Ureter (tissue), 1 donor: ENCODE measurements around the gene ITIH5. TPM values are rescaled to one million over a fixed set of nuclear protein-coding genes. Genes with fewer than 3 reads are reported as not detected.

Experiments
- DNase-seq: peaks from one replicate; pipeline ENCODE4 v3.0.0-alpha.2; 2020; ENCODE audit warnings: low spot score
- total RNA-seq: library from RNA; stranded (reverse); gene quantifications from one replicate; pipeline ENCODE4 v1.2.4, GENCODE V29; 2023
- donor health status: DM: yes; HTN: yes; CAD: no.

ITIH5 gene
- total RNA-seq, 1 donor from 2014 or later = 25.5 TPM

DNA sequence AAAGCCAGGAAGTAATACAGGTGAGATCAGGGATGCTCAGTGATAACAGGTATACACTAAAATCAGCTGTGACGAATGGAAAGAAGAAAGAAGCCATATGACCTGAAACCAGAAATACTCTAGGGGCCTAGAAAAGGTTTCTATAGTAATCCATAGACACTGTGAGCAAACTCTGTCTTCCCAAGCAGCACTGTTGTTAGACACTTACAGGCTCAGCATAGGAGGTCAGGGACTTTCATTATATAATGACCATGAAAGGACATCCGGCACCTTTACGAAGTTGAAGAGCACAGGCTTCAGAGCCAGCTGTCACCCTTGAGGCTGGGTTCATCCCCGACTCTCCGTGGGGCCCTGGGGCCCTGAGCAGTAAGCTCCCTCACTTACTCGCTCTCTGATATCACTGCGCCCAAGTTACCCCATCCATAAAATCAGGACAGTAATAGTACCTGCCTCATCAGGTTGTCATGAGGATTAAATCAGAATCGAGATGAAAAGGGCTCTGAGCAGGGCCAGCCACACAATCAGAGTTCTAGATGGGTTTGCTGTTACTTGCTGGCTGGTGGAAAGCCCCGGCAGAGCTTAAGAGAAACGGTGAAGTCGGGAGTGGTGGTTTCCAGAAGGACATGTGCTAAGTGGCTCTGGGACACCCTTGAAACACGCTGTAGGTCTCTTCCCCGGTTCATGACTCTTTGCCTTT is 79.5 kb downstream of the ITIH5 start:
- peak; percentile 9 for DNase-seq

DNA sequence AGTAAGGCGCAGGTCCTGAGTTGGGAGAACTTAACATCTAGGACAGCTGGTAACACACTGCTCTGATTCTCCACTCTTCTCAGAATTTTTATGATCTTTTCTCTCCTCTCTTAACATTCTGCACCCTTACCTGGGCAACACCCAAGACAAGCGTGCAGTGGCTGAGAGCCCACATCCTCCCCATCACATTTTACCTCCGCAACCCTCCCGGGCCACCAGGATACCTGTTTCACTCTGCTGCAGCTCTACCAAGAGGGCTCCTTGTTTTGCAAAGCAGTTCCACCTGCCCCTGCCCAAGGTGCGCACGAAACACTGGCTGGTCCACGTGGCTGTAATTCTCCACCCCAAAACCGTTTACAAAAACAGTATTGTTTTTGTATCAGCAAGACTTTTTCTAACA is 81.5 kb downstream of the ITIH5 start:
- no peak for DNase-seq

DNA sequence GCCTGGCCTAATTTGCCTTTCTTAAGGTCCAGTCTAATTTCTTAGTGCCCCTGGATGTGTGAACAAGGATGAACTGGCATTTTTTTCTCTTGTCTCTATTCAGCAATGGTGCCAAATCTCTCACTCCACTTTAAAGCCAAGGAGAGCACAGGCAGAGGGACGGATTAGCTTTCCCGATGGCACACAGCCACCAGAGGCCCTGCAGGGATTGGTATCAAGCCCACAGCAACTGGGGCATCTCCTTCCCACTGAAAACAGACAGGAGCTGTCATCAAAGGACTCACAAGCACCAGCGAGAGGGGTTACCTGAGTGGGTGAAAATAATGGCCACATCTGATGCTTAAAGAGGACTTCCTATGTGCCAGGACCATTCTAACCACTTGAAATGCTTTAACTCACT is 83.1 kb downstream of the ITIH5 start:
- no peak for DNase-seq

DNA sequence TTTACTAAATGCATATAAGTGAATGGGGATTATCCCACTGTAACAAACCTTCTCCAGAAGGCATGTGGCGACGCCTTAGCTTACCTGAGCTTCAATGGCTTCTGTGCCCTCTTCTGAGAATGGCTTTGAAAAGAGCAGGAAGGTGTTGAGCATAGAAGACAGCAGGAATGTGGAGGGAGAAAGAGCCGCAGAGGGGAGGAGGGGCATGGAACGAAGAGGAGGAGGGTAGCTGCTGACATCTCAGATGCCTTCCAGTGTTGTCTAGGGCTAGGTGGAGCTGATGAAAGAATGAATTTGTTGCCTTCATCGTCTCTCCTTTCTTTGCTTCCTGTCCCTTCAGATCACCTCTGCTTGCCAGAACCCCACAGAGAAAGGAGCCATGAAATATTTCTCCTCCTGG is 86.2 kb downstream of the ITIH5 start:
- DNase-seq = no peak

DNA sequence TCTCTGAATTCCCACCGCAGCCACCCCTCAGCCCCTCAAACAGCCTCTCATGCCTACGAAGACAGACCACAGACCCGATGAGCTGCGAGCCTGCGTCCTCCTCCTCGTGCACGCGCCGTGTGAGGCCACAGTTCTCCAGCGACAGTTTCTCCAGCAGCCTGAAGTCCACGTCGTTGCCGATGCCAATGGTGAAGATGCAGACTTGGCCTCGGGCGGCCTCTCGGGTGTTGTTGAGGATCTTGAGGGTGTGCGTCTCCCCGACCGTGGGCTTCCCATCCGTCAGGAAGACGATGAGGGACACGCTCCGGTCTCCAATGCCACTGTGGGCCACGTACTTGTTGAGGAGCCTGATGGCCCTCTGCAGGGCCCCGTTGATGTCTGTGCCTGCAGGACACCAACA is 87.1 kb downstream of the ITIH5 start:
- no peak for DNase-seq

DNA sequence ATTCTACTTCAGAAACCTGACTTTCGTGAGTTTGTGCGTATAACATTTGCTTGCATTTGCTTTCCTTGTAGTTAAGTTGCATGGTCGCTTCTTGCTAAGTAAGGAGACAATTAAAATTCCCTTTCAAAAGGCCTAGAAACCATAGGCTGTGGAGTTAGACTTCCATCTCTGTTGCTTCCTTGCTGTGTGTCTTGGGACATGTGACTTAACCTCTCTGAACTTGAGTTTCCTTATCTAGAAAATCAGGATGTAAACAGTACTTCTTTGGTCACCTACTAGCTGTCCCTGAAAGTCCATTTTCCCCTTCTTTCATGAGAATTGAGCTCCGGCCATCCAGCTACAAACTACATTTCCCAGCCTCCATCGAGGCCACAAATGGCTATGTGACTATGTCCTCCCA is 89.2 kb downstream of the ITIH5 start:
- no peak for DNase-seq

DNA sequence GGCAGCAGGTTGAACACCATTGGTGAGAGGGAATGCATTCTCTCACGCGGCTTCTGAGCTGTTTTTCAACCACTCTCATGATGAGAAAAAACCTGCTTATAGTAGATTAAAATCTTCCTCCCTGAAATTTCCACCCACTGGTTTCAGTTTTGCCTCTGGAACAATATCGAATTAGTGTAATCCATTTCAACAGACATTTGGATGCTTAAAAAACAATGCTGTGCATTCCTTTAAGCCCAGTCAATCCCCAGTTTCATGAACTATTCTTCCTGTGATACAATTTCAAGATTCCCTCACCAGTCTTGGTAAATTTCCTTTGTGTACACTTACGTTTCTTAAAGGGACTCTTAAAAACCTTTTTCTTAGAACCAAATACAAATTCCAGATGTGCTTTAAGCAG is 89.6 kb downstream of the ITIH5 start:
- DNase-seq = no peak

DNA sequence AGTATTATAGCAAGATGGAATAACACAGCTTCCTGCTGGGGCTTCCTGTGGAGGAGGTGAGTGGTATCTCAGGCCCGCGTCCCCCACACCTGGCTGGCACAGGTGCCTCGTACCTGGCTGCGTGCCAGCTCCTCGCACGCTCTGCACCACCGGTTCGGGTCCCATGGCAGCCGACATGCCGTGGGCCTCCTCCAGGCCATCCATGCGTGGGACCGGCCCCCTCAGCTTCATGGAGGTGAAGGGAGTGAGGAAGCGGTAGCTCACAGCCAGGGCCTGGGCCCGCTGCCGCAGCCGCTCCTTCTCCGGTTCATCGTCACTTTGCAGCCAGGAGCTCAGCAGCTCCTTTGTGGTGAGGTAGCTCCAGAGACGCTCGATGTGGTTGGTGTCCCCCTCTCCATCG is 90.4 kb downstream of the ITIH5 start:
- no peak for DNase-seq

DNA sequence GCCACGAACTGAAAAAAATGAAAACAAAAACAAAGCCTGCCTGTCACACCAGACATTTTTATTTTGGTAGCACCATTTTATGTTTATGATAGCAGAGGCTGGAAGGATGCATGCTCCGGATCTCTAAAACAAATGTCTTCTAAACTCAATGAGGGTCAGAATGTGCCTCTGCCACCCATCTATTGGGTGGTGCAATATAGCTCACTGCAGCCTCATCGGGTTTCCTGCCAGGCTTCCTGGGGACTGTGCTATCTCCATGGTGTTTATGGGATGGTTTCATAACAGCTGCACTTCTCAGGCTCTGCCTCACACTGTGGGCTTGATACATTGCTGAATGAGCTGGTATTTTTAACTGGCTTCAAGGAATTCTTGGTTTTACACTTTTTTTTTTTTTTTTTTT is 94.4 kb downstream of the ITIH5 start:
- DNase-seq = no peak

DNA sequence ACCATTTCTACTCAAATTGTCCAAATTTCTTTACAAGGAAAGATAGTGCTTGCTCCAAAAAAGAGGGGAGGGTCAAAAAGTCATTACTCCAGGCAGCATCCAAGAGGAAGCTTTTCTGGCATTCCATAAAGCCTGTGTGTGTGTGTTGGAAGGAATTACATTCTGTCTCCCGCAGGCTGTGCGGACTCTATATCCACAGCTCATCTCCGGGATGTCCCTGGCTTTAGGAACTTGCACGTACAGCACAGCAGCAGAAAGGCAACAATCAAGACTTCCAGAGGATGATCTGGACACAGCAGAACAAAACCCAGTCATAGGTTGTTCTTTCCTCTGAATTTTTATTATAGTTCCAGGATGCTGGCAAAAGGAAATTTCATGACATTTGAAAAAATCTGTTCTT is 94.8 kb downstream of the ITIH5 start:
- DNase-seq = no peak

DNA sequence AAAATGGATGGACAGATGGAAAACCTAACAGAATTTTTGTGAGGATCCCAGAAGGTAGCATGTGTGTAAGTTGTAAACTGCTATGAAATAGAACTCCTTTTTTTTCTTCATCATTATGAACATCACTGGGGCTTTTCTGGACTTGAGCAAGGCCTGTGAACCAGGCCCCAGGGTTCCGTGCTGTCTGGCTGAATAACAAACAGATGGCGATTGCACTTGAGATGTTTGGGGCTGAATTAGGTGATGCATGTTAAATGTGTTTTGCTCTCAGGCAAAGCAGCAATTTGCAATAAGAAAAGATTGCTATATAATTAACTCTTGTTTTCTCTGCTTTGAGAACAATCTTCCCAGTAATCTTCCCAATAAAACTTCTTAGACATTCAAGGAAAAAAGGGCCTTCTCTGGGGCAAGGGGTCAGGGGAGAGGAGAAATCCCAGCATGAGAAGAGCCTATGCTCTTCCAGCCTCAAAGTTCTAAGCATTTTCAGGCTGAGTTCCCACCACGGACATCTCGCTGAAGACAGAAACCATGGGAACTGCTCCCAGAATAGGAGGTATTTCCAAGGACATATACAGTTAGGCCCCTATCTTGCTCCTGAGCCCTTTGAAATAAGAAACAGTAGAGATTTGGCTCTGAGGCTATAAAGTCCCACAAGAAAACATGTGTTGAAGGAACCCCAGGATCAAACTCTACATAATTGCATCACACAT is 98.7 kb downstream of the ITIH5 start:
- no peak for DNase-seq

DNA sequence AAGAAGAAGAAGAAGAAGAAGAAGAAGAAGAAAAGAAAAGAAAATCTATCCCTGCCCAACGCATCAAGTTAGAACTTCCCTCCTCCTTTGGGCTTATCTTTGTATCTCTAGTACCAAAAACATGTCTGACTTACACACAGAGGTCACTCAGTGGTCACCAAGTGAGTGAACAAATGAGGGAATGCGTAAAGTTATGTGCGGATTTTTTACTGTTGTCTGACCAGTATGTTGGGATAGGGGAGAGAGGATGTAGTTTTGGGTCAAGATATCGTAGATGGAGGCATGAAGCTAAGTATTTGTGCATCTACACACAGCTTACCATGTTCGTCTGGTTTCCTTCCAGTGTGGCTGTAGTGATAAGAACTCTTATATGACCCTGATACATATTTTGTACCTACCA is 99.9 kb downstream of the ITIH5 start:
- no peak for DNase-seq

DNA sequence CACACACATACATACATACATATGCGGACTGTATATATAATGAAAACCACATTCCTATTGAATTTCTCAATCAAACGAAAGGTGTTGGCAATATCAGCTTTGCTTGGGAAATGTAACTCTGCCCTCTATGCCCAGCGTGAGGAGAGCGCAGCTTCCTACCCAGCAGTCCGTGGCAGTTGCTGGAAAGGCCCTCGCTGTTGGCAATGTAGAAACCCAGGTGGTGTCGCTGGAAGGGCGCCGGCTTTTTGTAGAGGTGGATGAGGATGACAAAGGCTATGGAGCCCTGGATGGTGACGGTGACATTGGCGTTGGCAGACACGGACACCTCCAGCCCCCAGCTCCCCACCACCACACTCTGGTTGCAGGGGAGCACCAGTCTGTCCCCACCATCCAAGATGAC is 100.9 kb downstream of the ITIH5 start:
- DNase-seq = no peak

DNA sequence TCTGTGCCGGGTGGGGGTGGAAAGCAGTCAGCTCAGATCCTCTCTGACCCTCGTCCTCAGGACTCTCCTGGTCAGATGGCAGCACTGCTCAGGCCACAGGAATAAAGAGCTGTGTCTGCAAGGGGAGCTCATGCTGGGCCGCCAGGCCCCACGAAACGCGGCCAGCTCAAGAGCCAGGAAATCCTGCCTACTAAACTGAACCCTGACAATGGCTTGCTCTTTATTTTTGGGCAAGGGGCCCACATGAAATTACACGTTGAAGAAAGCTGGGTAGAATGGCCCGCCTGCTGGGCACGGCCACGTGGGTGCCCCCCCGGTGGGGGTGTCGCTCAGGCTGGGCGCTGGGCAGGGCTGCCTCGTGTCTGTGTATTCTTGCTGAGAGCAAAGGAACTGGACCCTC is 103.0 kb downstream of the ITIH5 start:
- no peak for DNase-seq

DNA sequence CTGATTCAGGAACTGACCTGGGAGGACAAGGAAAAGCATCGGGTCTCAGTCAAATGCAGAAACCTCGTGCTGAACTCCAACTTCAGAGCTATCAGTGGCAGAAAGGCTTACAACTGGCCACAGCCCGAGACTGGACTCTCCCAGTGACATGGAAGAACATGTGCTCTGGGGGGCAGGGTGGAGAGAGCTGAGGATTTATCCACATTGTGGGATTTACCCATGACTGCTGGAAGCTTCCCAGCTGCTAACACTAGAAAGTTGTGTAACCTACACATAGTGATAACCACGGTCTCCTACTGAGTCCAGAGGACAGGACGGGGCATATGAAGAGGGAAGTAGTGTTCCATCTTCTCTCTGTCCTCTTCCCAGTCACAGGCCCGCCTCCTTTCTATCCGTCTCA is 103.4 kb downstream of the ITIH5 start:
- peak; percentile 61 for DNase-seq

DNA sequence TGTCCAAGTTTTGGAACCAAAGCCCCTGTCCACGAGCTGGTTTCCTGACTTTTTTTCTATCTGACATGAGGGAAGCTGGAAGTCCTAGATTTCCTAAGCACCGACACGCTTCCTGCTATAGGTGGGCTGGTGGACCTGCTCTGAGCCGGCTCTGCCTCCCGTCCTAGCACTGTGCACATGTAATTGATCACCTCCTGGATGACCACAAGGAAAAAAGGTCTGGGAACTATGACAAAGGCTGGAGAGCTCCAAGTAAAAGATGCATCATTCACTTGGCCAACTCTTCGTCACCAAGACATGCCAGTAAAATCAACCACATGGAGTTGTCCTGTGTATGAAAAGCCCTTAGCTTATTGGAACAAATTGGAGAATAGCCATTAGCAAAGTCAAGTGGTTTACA is 104.8 kb downstream of the ITIH5 start:
- DNase-seq = no peak

DNA sequence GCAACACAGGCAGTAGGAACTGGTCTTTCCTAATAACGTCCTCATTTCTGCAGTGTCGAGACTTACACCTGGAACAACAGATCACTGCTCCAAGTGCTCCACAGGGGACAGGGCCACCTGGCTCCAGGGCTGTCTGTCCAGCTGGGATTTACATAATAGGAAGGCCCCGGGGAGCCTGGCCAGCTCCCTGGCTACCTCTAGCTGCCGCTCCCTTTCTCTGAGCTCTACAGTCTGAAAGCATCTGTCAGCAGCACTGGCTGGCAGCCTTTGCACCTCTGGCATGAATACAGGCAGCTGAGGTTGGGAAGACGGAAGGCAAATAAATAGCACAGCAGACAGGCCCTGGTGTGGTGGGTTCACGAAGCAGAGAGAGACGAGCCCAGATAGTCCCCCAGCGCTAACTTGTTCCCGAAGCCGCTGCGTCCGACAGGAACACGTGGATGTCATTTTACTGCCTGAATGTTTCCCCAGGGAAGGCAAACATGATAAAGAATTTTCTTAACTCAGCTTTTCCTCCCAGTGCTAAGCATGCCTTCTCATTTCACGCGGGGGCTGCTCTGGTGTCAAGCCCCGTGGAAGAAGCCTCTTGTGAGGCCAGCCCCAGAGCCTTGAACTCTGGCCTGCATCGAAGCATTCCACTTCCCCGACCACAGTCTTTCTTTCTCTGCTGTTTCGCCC is 105.4 kb downstream of the ITIH5 start:
- peak; percentile 60 for DNase-seq

DNA sequence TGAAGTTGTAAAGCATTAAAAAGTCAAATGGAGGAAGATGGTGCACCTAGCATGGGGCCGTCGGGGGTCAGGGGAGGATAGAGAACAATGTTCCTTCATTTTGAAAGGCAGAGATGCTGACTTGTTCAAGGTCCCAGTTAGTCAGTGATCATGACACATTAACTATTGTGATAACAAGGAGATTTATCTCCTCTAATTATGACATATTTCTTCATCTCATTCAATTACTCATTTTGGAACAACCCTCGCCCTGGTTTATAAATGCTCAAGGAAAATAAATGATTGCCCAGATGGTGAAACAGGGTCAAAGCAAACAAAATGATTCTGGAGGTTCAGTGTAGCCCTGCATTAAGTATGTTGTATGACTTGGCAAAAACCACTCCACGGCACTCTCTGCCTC is 106.2 kb downstream of the ITIH5 start:
- DNase-seq = no peak

DNA sequence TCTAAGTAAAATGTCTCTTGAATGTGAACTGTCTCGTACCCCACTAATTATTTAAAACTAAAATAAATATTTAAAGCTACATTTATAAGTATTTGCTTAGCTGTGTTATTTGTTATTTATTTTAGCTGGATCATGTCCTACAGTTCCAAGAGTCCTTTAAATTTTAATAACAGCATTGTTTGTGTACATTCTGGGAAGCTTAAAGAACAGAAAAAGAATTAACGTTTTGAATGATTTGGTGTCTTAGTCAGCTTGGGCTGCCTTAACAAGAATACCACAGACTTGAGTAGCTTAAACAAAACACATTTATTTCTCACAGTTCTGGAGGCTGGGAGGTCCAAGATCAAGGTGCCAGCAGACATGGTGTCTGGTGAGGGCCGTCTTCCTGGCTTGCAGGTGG is 107.4 kb downstream of the ITIH5 start:
- DNase-seq = no peak

DNA sequence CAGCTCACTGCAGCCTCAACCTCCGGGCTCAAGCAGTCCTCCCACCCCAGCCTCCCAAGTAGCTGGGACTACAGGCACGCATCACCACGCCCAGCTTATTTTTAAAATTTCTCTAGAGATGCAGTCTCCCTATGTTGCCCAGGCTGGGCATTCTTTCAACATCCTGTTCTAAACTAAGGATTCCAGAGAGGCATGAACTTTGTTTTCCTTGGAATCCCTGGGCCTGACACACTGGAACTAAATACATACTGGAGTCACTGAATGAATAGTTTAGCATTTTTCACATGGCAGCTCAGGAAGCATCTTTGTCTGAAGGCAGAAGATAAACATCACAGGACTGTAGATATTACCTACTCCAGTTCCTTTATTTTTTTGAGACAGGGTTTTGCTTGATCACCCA is 108.7 kb downstream of the ITIH5 start:
- no peak for DNase-seq

DNA sequence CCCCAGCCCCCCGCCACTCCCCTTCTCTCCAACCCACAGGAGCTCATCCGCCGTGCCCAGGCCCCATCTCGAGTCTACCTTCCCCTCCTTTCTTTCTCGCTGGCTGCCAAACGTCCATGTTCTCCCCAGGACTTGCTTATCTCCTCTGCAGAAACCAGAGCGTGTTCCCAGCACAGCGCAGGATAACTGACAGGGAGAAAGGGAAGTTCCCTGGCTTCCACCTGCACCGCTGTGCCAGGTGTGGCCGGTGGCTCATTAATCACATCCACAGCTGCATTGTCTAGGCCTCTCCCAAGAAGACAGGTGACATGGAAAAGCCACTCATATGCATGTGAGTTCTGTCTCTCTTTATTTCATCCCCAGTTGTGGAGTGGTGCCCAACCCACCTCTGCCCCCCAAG is 113.2 kb downstream of the ITIH5 start:
- DNase-seq = no peak

DNA sequence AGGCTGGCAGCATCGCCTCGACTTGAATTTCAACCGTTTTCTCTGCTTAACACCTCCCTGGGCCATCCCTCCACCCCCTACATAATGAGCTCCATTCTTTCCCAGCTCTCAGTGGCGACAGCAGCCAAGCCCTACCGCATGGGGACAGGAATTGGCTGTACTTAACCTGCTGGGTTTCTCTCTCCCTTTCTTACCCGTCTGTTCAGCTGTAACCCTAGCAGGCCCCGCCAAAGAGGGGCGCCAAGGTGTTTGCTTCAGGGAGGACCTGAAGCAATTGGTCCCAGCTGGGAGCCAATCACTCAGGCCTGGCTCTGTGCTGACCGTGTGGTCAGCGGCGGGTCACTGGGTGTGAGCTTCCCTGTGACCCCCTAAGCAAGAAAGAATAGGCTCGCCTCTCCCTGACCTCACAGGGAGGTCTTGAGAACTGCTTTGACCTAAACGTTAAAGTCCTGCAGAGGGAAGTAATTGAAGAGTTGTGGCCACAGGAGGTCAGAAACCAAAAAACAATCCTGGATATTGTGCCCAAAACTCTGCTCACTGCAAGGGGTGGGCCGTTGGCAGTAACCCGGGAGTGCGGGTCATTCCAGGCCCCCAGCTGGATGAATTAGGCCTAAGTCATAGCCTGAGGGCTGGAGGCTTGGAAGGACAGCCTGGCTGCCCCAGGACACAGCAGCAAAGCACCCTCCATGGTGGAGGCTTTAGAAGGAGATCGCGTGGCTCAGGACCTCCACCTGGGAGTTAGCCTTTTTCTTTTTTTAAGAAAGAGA is 114.6 kb downstream of the ITIH5 start:
- DNase-seq = no peak

DNA sequence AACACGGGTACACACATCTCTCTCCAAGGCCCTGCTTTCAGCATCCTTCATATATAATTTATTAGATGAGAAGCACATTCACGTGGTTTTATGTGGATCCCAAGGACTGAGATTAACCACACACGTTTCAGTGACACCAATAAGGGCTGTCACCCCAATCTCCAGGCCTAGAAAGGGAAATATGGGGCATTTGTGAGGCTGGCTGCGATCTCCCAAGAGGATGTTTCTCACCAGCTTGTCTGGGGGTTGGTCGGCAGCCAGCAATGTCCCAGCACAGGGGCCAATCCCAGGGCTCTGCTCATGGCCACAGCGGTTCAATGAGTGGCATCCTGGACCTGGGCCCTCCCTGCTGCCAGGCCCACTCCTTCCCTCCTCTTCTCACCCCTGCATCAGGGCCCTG is 115.5 kb downstream of the ITIH5 start:
- DNase-seq = no peak
